Adrenal gland (tissue), 12 donors: ENCODE results near the gene SRCIN1. TPM values are rescaled to one million over a fixed set of nuclear protein-coding genes. Genes with fewer than 3 reads are reported as not detected.
"Not testable (repeated sequence)": the region's sequence is repeated elsewhere in the genome, so short reads cannot be mapped to it uniquely, and the experiment has no call there.

ENCODE experiments used
- DNase-seq, 7 donors: peaks; one replicate each; pipeline ENCODE4 v3.0.0-alpha.2; 2019 to 2020
- H3K27ac ChIP-seq, 5 donors: fragments of 200-600 bp; sonication (generic) in 4 of 5; 1 replicate in 3 of 5; 2 replicates in 2 of 5; pipeline versions ENCODE4 v1.5.1 to v1.8.0; 2016 to 2020; ENCODE audit warnings: mild to moderate bottlenecking in 1 of 5
- H3K27me3 ChIP-seq: fragments of 200-600 bp; 2 replicates; pipeline ENCODE4 v1.8.0; 2021
- H3K36me3 ChIP-seq, 2 donors: fragments of 200-600 bp; replicated peaks in 1 of 2; 1 replicate in 1 of 2; 2 replicates in 1 of 2; pipeline versions ENCODE4 v1.5.1 to v1.8.0; 2018 to 2022
- H3K4me1 ChIP-seq, 2 donors: fragments of 200-600 bp; replicated peaks in 1 of 2; 1 replicate in 1 of 2; 2 replicates in 1 of 2; pipeline versions ENCODE4 v1.5.1 to v1.8.0; 2018 to 2021
- H3K4me3 ChIP-seq, 4 donors: fragments of 200-600 bp; sonication (generic) in 3 of 4; one replicate each; pipeline ENCODE4 v1.5.1; 2016 to 2018
- H3K9me3 ChIP-seq, 3 donors: fragments of 200-600 bp; sonication (generic) in 1 of 3; replicated peaks in 1 of 3; 1 replicate in 2 of 3; 2 replicates in 1 of 3; pipeline versions ENCODE4 v1.5.1 to v1.8.0; 2016 to 2021
- CTCF ChIP-seq, 6 experiments: fragments of 450-650 bp in 4 of 6; fragments of 200-600 bp in 2 of 6; sonication (generic) in 1 of 6; IDR thresholded peaks; 1 replicate in 5 of 6; 2 replicates in 1 of 6; pipeline versions ENCODE4 v1.5.1 to v1.8.0; 2016 to 2021; ENCODE audit warnings: antibody characterized with exemption in 6 of 6, mild to moderate bottlenecking in 2 of 6, moderate library complexity in 1 of 6
- POLR2A ChIP-seq, 2 donors: fragments of 450-650 bp; IDR thresholded peaks; one replicate each; pipeline ENCODE4 v1.6.1; 2017; ENCODE audit warnings: antibody characterized with exemption in 2 of 2, mild to moderate bottlenecking in 2 of 2, moderate library complexity in 1 of 2
- WGBS, 4 donors: extraction: QIAGEN DNeasy Blood & Tissue Kit in 2 of 4; methylation state at CpG; one replicate each; pipeline versions ENCODE4 v1.1.5 to v1.1.7; 2013 to 2017; 5-methylcytosine and 5-hydroxymethylcytosine counted together
- intact Hi-C, 2 donors: fragments of 100-400 bp; cut with DNase I; formaldehyde crosslinking; loops; one replicate each; pipeline versions ENCODE4 v1.14.1 to v1.15.0; 2022 to 2023
- polyA plus RNA-seq, 3 donors: library from polyadenylated mRNA; stranded (reverse); fragments of 200-250 nt in 2 of 3; fragments of 350-450 nt in 1 of 3; fragmentation: Illumina TruSeq in 1 of 3; extraction: RNeasy Lipid Tissue Mini Kit (QIAGEN cat#74804) in 1 of 3; gene quantifications; one replicate each; pipeline ENCODE4 v1.2.3, GENCODE V29; 2013 to 2014
- total RNA-seq, 9 donors: library from RNA; depleted of rRNA in 4 of 9; stranded (reverse); fragments of >200 nt in 4 of 9; fragments of 120-200 nt in 1 of 9; fragmentation: NEBNext Ultra II Directional in 1 of 9; extraction: Animal tissue kit (Norgen Biotek cat#: 25700) in 1 of 9; gene quantifications; one replicate each; pipeline versions ENCODE4 v1.1.0 to v1.2.4, GENCODE V29; 2013 to 2023
- donor health status: healthy with polysubstance abuse.
- donor health status: Bipolar disorder and iron deficiency.
- donor health status: DM: yes; HTN: yes; CAD: no.
- donor health status: DM: no; HTN: no; CAD: no.
- donor health status: DM: no; HTN: no; CAD: no.
- donor health status: DM: yes; HTN: yes; CAD: no.

Gene SRCIN1
- total and polyA plus RNA-seq, 12 donors: 0.44 to 33.1 (median 1.6) TPM; not detected in 2

- intact Hi-C loops: no loop called here
- peaks cover 0 to 47% of the 10 kb centered on the region in 2 donors for H3K36me3 ChIP-seq
- DNase-seq: no peak
These were observed 107.4 kb downstream of the SRCIN1 start for GRCh38 chr17:38498353-38498752.

DNA sequence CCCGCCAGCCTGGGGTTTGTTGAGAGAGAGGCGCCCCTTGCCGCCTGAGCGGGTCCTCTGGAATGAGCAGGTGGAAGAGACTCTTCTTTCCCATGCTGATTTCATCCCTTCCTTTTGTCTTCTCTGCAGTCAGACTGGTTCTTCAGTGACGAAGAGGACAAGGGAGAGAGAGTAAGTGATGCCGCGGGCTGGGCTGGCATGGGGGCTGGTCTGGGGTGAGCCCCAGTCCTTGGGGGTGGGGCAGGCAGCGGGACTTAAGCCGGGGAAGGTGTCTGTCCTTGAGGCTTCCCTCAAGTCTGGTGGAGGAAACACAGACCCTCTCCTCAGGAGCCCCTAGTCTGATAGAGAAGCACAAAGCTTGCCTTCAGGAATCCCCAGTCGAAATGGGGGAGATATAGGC is 108.1 kb downstream of the SRCIN1 start:
- H3K9me3 ChIP-seq, H3K4me1 ChIP-seq, H3K4me3 ChIP-seq, H3K27me3 ChIP-seq, DNase-seq, intact Hi-C loops, H3K27ac ChIP-seq: not testable (repeated sequence)
- peaks cover 0 to 48% of the 10 kb centered on the region in 2 donors for H3K36me3 ChIP-seq
- 94 to 97% (median 96%) methylated on average over 9 to 10 of the region's 10 CpGs for WGBS, 4 donors

More at GRCh38 chr17:38498353-38498752, 107.4 kb downstream of the SRCIN1 start:
- Histone ChIP-seq H3K4me1 (no peaks in the 10 kb centered on the region), H3K27me3 (no peaks in the 10 kb centered on the region), H3K9me3 (no peaks in the 10 kb centered on the region), H3K4me3 (no peak overlapping the region), H3K27ac (no peak overlapping the region)
- 88 to 97% (median 92%) methylated on average over 7 to 14 of the region's 14 CpGs for WGBS, 4 donors
- TF ChIP-seq POLR2A (IDR thresholded peaks at IDR 0.05) (no peak), CTCF (IDR thresholded peaks at IDR 0.05) (no peak)

DNA sequence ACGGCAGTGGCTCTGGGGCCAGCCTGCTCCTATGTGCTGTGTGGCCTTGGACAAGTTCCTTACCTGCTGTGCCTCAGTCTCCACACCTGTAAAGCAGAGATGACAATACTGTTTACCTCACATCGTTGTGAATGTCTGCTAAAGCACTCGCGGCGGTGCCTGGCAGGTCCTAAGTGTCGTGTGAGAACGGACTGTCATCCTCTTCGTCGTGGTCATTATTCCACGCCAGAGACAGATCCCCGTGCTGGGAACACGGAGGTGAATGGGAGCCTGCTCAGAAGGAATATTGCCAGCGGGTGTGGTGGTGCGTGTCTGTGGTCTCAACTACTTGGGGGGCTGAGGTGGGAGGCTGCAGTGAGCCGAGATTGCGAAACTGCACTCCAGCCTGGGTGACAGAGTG is 111.6 kb downstream of the SRCIN1 start:
- not testable (repeated sequence) for H3K4me3 ChIP-seq, H3K27me3 ChIP-seq, H3K4me1 ChIP-seq, H3K27ac ChIP-seq, H3K9me3 ChIP-seq, DNase-seq
- 91 to 93% (median 92%) methylated on average over 15 to 16 of the region's 16 CpGs for WGBS, 4 donors
- intact Hi-C loops: loop anchor here in 1 of 2 donors (5.0 kb wide), 1 partner anchor 88 kb away; no protein-coding TSS in a partner anchor
- H3K36me3 ChIP-seq: peaks cover 0 to 61% of the 10 kb centered on the region in 2 donors

DNA sequence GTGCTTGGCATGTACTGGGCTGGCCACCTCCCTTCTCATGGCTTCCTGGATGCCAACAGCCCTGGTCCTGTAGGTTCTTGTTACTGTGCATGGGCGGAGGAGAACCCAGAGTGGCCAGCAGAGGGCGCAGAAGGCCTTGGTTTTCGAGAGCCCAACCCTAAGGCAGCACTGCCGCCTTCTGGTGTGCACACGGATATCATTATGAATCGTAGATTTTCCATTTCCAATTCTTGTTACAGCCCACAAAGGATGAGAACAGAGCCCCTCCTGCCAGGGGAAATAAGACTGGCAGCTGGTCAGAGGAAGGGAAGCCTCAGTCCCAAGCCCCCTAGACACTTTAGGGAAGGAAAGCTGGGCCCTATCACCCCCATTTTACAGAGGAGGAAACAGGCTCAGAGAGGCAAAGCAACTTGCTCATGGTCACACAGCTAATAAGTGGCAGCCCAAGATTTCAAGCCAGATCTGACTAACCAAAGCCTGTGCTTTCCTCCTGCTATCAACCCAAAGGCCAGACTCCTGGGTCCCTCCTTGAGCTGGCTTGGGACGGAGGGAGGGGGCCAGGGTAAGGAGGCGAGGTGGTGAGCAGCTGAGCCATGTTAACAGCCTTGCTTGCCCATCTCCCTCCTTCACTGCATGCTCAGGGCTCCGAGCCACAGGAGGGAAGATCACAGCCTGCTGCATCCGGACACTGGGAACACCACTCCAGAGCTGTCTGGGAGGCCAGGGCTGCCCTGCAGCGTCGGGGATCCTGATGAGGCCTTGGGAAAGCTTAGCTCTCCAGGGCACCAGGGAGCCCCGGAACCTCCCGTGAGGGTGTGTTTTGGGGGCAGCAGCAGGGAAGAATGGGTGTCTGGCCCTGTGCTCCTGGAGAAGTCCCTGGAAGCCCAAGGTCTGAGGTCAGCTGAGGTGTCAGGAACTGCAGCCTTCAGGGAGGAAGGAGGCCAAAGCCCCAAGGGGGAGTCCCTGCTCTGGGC is 113.4 kb downstream of the SRCIN1 start:
- H3K4me3 ChIP-seq, H3K9me3 ChIP-seq, H3K4me1 ChIP-seq, H3K27me3 ChIP-seq, H3K27ac ChIP-seq: not testable (repeated sequence)
- intact Hi-C loops: loop anchor here in 1 of 2 donors (5.0 kb wide), 1 partner anchor 90 kb away; no protein-coding TSS in a partner anchor
- WGBS, 4 donors: 12 to 51% (median 49%) methylated on average over 6 to 14 of the region's 14 CpGs
- H3K36me3 ChIP-seq: peaks cover 0 to 51% of the 10 kb centered on the region in 2 donors
- peak in 5 of 6 experiments; percentile 3 to 85 (median 47) for TF ChIP-seq CTCF (IDR thresholded peaks at IDR 0.05)
- DNase-seq: peak; percentile 91 to 98 (median 94)

- not testable (repeated sequence) for H3K9me3 ChIP-seq, DNase-seq, H3K4me3 ChIP-seq, H3K4me1 ChIP-seq, H3K27me3 ChIP-seq, H3K27ac ChIP-seq
- TF ChIP-seq CTCF (IDR thresholded peaks at IDR 0.05): peak in 1 of 6 experiments; percentile 31
- peaks cover 0 to 54% of the 10 kb centered on the region in 2 donors for H3K36me3 ChIP-seq
- intact Hi-C loops: loop anchor here in 1 of 2 donors (5.0 kb wide), 1 partner anchor 91 kb away; no protein-coding TSS in a partner anchor
- 79 to 91% (median 83%) methylated on average over 3 to 19 of the region's 19 CpGs for WGBS, 4 donors
These were observed 114.2 kb downstream of the SRCIN1 start for GRCh38 chr17:38491346-38492066.

DNA sequence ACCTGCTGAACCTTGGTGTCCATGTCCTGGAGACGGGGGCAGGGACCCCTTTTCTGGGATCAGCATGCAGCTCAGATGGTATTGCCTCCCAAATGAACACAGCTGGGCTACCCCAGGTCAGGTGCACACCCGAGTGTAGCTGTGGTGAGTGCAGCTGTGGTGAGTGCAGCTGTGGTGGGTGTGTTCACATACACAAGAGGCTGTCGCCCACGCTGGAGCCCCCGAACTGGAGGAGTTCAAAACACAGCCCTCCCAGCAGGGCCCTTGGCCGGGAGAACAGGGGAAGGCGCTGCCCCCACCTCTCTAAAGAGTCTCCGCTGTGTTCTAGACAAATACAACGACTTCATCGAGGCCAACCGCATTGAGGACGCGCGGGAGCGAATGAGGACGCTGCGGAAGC is 116.0 kb downstream of the SRCIN1 start:
- 87 to 96% (median 88%) methylated on average over 15 to 17 of the region's 17 CpGs for WGBS, 4 donors
- not testable (repeated sequence) for H3K4me3 ChIP-seq, DNase-seq, H3K27ac ChIP-seq, H3K4me1 ChIP-seq, H3K9me3 ChIP-seq, H3K27me3 ChIP-seq
- intact Hi-C loops: loop anchor here (5.0 to 10.0 kb wide), 5 partner anchors 47 to 145 kb away; partner anchors contain the start of genes ARHGAP23 (in 1 of the 2) and GPR179 (in 1 of the 2)
- H3K36me3 ChIP-seq: peaks cover 0 to 51% of the 10 kb centered on the region in 2 donors

GRCh38 chr17:38485681-38486298 is 120.0 kb downstream of the SRCIN1 start:
- WGBS, 4 donors: 84 to 88% (median 87%) methylated on average over 9 to 13 of the region's 13 CpGs
- H3K27ac ChIP-seq, H3K4me1 ChIP-seq, H3K9me3 ChIP-seq, DNase-seq, H3K27me3 ChIP-seq, H3K4me3 ChIP-seq: not testable (repeated sequence)
- intact Hi-C loops: loop anchor here (5.0 to 10.0 kb wide), 4 partner anchors 43 to 141 kb away; partner anchors contain the start of genes ARHGAP23 (in 1 of the 2) and GPR179 (in 1 of the 2)
- peaks cover 0 to 36% of the 10 kb centered on the region in 2 donors for H3K36me3 ChIP-seq
